ENCODE measurements around the gene ILF2.
A peak's percentile ranks its signal among the peaks of the same experiment; 100 is the strongest.
"Not testable (repeated sequence)": the region's sequence is repeated elsewhere in the genome, so short reads cannot be mapped to it uniquely, and the experiment has no call there.

ILF2 gene

GRCh38 chr1:153678519-153679336 is 7.9 kb upstream of the ILF2 start, which contains the start of gene NPR1:
Gene NPR1, plus strand, starts transcription at chr1:153678688. Its CDS starts 421 bp downstream, at chr1:153679109.
- no peak for DNase-seq

- no peak for DNase-seq
These were observed 7.1 kb upstream of the ILF2 start for GRCh38 chr1:153677718-153678518.

DNA sequence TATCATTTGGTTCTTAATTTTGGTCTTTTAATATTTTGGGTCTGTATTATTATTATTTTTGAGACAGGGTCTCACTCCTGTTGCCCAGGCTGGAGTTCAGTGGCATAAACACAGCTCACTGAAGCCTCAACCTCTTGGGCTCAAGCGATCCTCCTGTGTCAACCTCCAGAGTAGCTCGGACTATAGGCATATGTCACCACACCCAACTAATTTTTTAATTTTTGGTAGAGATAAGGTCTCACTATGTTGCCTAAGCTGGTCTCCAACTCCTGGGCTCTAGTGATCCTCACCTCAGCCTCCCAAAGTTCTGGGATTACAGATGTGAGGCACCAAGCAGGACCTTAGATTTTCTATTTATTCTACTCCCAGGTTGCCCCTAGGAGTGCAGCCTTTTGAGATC is 2.7 kb upstream of the ILF2 start:
- DNase-seq, result no peak

- not testable (repeated sequence) for DNase-seq
These were observed 998 bp upstream of the ILF2 start for GRCh38 chr1:153671628-153672353.

DNA sequence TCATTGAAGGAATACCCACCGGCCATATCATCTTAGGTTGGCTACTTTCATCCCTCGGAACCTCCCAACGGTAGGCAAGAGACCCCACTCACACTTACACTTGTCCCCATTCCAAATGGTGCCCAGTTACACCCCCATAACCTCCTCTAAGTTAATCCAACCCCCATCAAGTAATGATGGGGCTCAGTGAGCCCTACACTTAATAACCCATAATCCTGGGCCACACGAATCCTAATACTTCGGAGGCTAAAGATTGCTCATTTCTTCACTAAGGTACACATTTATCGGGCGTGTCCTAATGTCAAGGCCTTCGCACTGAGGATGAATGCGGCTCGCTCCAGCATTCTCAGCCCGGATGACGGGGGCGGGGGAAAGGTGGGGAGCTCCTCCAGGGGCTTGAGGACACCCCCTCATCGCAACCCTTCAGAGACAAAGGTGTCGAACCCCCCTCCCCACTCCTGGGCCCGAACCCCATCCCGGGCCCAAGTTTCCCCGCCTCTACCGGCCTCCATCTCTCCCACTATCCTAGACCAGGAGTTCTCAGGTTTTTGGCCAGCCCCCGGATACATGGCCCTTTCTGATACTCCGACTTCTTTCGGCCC is 435 bp downstream of the ILF2 start:
- no peak for DNase-seq

GRCh38 chr1:153669606-153670005 is 1.2 kb downstream of the ILF2 start:
- DNase-seq, result no peak

- DNase-seq, result not testable (repeated sequence)
These were observed 2.1 kb downstream of the ILF2 start for GRCh38 chr1:153668672-153669071.

GRCh38 chr1:153667439-153667838 is 3.4 kb downstream of the ILF2 start:
- no peak for DNase-seq

DNA sequence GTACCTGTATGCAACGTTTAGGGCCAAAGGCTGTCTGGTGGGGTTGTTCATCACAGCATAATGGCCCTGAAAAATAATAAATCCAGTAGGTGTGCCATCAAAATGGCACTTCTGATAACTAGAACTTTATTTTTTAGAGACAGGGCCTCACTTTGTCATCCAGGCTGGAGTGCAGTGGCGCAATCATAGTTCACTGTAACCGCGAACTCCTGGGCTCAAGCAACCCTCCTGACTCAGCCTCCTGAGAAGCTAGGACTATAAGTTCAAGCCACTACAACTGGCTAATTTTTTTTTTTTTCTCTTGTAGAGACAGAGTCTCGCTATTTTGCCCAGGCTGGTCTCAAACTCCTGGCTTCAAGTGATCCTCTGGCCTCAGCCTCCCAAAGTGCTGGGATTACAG is 7.6 kb downstream of the ILF2 start:
- no peak for DNase-seq

GRCh38 chr1:153662269-153662668 is 8.5 kb downstream of the ILF2 start:
- DNase-seq, result no peak

GRCh38 chr1:153661111-153661708 is 9.6 kb downstream of the ILF2 start:
- DNase-seq, result no peak

DNA sequence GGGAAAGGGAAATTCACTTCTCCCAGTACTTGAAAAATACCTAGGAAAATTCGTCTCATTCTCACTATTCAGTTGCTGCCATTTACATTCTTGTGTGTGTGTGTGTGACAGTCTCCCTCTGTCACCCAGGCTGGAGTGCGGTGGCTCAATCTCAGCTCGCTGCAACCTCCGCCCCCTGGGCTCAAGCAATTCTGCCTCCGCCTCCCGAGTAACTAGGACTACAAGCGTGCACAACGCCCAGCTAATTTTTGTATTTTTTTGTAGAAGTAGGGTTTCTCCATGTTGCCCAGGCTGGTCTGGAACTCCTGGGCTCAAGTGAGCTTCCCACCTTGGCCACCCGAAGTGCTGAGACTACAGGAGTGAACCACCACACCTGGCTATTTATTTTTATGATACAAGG is 11.1 kb downstream of the ILF2 start:
- no peak for DNase-seq

- no peak for DNase-seq
These were observed 11.6 kb downstream of the ILF2 start for GRCh38 chr1:153659175-153659534.

GRCh38 chr1:153658400-153659174 is 12.2 kb downstream of the ILF2 start, which contains the start of gene SNAPIN:
Gene SNAPIN, plus strand, starts transcription at chr1:153658703. Its CDS starts 41 bp downstream, at chr1:153658744.
- peak; percentile 83 for DNase-seq

- DNase-seq, result no peak
These were observed 15.5 kb downstream of the ILF2 start for GRCh38 chr1:153655333-153655732.

- no peak for DNase-seq
These were observed 17.8 kb downstream of the ILF2 start for GRCh38 chr1:153652805-153653500.

DNA sequence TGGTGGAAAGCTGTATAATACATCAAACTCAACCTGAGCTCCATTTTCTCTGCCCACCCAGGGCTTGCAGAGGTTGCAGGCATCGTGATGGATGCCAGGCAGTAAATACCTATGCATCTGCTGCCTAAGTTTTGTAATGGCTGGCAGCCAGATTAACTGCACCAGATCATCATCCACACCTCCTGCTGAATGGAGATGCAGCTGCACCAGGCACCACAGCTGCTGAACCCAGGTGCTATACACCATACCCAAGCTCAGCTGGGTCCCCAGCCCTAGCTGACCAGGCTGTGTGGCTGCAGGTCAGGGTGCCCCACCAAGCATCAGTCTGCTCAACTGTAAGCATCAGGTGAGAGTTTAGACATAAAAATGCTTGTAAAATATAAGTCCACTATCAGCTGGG is 19.0 kb downstream of the ILF2 start:
- DNase-seq, result no peak

- no peak for DNase-seq
These were observed 20.9 kb downstream of the ILF2 start for GRCh38 chr1:153649863-153650235.

DNA sequence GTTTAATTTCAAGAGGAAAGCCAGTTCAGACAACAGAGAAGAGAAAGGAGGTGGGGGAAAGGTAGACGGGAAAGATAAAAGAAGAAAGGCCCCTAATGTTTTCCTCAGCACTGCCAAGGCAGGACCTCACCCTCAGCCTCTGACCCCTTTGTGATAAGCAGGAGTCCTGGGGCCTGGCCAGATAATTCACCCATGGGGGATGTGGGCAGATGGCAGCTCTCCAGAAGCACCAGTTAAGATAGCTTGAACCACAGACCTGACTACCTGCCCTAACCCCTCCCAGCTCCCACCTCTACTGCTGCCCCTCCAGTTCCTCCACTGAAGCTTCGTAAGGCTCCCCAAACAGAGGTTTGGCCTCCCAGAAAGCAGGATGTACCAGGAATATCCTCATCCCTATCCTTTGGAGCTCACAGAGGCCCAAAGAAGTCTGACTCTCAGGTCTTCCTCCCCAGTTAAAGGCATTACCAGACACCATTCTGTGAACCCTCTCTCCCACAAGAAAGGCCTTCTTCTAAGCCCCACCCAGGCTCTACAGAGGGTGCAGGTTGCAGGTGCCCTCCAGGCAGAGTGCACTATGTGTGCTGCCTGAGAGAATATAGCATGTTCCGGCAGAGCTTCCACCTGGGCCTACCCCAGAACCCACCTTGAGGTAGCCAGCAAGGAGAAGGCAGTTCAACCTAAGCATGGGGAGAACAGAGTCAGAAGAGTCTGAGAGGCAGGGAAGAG is 21.5 kb downstream of the ILF2 start:
- no peak for DNase-seq

- no peak for DNase-seq
These were observed 22.7 kb downstream of the ILF2 start for GRCh38 chr1:153648000-153648643.
